ENCODE results near the gene SPEM1. TPM values are rescaled to one million over a fixed set of nuclear protein-coding genes. Genes with fewer than 3 reads are reported as not detected.
"Not testable (repeated sequence)": the region's sequence is repeated elsewhere in the genome, so short reads cannot be mapped to it uniquely, and the experiment has no call there.

The SPEM1 gene
- total RNA-seq, 1 donor from 2014 or later: not detected

GRCh38 chr17:7467498-7467897 lies 47.4 kb downstream of the SPEM1 start:
- DNase-seq (ENCODE audit: low spot score): no peak

- DNase-seq (ENCODE audit: low spot score): no peak
Measured at GRCh38 chr17:7468290-7468689, 48.2 kb downstream of the SPEM1 start.

GRCh38 chr17:7468804-7469389 lies 48.8 kb downstream of the SPEM1 start:
- no peak for DNase-seq (ENCODE audit: low spot score)

GRCh38 chr17:7469843-7470242 lies 49.7 kb downstream of the SPEM1 start:
- DNase-seq (ENCODE audit: low spot score): not testable (repeated sequence)

- not testable (repeated sequence) for DNase-seq (ENCODE audit: low spot score)
Measured at GRCh38 chr17:7470457-7470973, 50.4 kb downstream of the SPEM1 start.

Other genes starting within 250 kb of the SPEM1 start
- 2.2 TPM for gene ASGR1, start 241.0 kb upstream of the SPEM1 start, total RNA-seq
- gene DLG4, start 200.5 kb upstream of the SPEM1 start, total RNA-seq: 16.0 TPM
- 1,052 TPM for gene ACADVL, start 200.4 kb upstream of the SPEM1 start, total RNA-seq
- gene DVL2, start 185.8 kb upstream of the SPEM1 start, total RNA-seq: 24.7 TPM
- gene PHF23, start 180.9 kb upstream of the SPEM1 start, total RNA-seq: 47.4 TPM
- gene GABARAP, start 177.9 kb upstream of the SPEM1 start, total RNA-seq: 468 TPM
- 120 TPM for gene CTDNEP1, start 168.6 kb upstream of the SPEM1 start, total RNA-seq
- 44.1 TPM for gene ELP5, start 168.1 kb upstream of the SPEM1 start, total RNA-seq
- 5.6 TPM for gene CLDN7, start 157.8 kb upstream of the SPEM1 start, total RNA-seq
- gene SLC2A4, start 138.6 kb upstream of the SPEM1 start, total RNA-seq: 8.1 TPM
- gene YBX2, start 125.7 kb upstream of the SPEM1 start, total RNA-seq: 2.3 TPM
- gene EIF5A, start 112.7 kb upstream of the SPEM1 start, total RNA-seq: 503 TPM
- gene GPS2, start 105.0 kb upstream of the SPEM1 start, total RNA-seq: 51.2 TPM
- 25.4 TPM for gene NEURL4, start 91.0 kb upstream of the SPEM1 start, total RNA-seq
- gene ACAP1, start 83.8 kb upstream of the SPEM1 start, total RNA-seq: 18.8 TPM
- 11.9 TPM for gene KCTD11, start 68.2 kb upstream of the SPEM1 start, total RNA-seq
- gene TMEM95, start 65.2 kb upstream of the SPEM1 start, total RNA-seq: not detected
- 0.71 TPM for gene TNK1, start 39.2 kb upstream of the SPEM1 start, total RNA-seq
- 42.6 TPM for gene PLSCR3, start 25.8 kb upstream of the SPEM1 start, total RNA-seq
- gene TMEM256, start 16.2 kb upstream of the SPEM1 start, total RNA-seq: 68.7 TPM
- gene NLGN2, start 12.5 kb upstream of the SPEM1 start, total RNA-seq: 21.0 TPM
- not detected for gene SPEM2, start 5.3 kb downstream of the SPEM1 start, total RNA-seq
- gene SPEM3, start 8.5 kb downstream of the SPEM1 start, total RNA-seq: not detected
- 3.2 TPM for gene TMEM102, start 15.1 kb downstream of the SPEM1 start, total RNA-seq
- 2.4 TPM for gene FGF11, start 19.2 kb downstream of the SPEM1 start, total RNA-seq
- gene CHRNB1, start 24.7 kb downstream of the SPEM1 start, total RNA-seq: 6.8 TPM
- 72.5 TPM for gene ZBTB4, start 59.3 kb downstream of the SPEM1 start, total RNA-seq
- not detected for gene SLC35G6, start 61.1 kb downstream of the SPEM1 start, total RNA-seq
- 102 TPM for gene POLR2A, start 64.0 kb downstream of the SPEM1 start, total RNA-seq
- 43.0 TPM for gene TNFSF12, start 128.7 kb downstream of the SPEM1 start, total RNA-seq
- gene TNFSF13, start 138.4 kb downstream of the SPEM1 start, total RNA-seq: 26.3 TPM
- 48.7 TPM for gene SENP3, start 141.6 kb downstream of the SPEM1 start, total RNA-seq
- gene CD68, start 159.3 kb downstream of the SPEM1 start, total RNA-seq: 286 TPM
- 55.2 TPM for gene MPDU1, start 163.5 kb downstream of the SPEM1 start, total RNA-seq
- not detected for gene SOX15, start 169.8 kb downstream of the SPEM1 start, total RNA-seq
- gene FXR2, start 194.6 kb downstream of the SPEM1 start, total RNA-seq: 36.1 TPM
- 73.6 TPM for gene SAT2, start 207.5 kb downstream of the SPEM1 start, total RNA-seq
- gene SHBG, start 209.8 kb downstream of the SPEM1 start, total RNA-seq: 0.71 TPM
- 1.4 TPM for gene ATP1B2, start 230.6 kb downstream of the SPEM1 start, total RNA-seq